Gastrocnemius medialis (tissue), 4 donors: Measurements from ENCODE around the gene SERINC5.

Source experiments
- POLR2A ChIP-seq, 2 donors: fragments of 450-650 bp; IDR thresholded peaks; one replicate each; pipeline ENCODE4 v1.6.1; 2017; ENCODE audit warnings: antibody characterized with exemption in 2 of 2, mild to moderate bottlenecking in 2 of 2, moderate library complexity in 2 of 2
- TF ChIP-seq, protein P1 (sequence below), 5 experiments: fragments of 450-650 bp in 3 of 5; fragments of 200-600 bp in 2 of 5; sonication (generic) in 2 of 5; IDR thresholded peaks in 4 of 5; conservative IDR thresholded peaks in 1 of 5; 1 replicate in 4 of 5; 2 replicates in 1 of 5; pipeline ENCODE4 v1.5.1; 2016 to 2019; ENCODE audit warnings: antibody characterized with exemption in 5 of 5, mild to moderate bottlenecking in 3 of 5, moderate library complexity in 3 of 5

DNA sequence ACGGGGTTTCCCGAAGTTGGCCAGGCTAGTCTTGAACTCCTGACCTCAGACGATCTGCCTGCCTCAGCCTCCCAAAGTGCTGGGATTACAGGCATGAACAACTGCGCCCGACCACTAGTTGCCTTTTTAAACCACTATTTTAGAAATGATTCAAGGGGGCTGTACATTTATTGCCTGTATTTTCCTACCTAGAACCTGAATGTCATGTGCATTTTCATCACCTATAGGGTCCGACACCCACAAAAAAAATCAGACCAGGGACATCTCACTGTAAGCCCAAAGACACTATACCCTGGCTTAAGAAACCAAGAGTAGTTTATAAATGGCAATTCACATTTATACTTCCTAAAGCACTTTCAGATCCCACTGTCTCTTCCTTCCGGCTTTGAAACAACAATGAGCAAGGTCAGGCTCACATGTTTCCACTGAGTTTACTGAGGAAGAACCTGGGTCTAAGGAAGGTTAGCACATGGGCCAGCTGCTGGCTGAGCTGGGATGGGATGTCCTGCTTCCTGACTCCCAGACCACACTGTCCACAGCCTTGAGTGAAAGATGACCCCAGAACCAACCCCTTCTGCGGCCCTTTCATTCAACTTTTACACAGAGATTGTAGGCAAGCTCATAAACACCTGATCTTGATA, 87.3 kb downstream of the SERINC5 start:
- TF ChIP-seq, protein P1, sequence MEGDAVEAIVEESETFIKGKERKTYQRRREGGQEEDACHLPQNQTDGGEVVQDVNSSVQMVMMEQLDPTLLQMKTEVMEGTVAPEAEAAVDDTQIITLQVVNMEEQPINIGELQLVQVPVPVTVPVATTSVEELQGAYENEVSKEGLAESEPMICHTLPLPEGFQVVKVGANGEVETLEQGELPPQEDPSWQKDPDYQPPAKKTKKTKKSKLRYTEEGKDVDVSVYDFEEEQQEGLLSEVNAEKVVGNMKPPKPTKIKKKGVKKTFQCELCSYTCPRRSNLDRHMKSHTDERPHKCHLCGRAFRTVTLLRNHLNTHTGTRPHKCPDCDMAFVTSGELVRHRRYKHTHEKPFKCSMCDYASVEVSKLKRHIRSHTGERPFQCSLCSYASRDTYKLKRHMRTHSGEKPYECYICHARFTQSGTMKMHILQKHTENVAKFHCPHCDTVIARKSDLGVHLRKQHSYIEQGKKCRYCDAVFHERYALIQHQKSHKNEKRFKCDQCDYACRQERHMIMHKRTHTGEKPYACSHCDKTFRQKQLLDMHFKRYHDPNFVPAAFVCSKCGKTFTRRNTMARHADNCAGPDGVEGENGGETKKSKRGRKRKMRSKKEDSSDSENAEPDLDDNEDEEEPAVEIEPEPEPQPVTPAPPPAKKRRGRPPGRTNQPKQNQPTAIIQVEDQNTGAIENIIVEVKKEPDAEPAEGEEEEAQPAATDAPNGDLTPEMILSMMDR (IDR thresholded peaks at IDR 0.05 in 4 of 5, conservative IDR thresholded peaks at IDR 0.05 in 1 of 5) = no peak
- TF ChIP-seq POLR2A (IDR thresholded peaks at IDR 0.05) = no peak
